ENCODE data around the gene HOXB6.
A peak's percentile ranks its signal among the peaks of the same experiment; 100 is the strongest.

The HOXB6 gene

DNA sequence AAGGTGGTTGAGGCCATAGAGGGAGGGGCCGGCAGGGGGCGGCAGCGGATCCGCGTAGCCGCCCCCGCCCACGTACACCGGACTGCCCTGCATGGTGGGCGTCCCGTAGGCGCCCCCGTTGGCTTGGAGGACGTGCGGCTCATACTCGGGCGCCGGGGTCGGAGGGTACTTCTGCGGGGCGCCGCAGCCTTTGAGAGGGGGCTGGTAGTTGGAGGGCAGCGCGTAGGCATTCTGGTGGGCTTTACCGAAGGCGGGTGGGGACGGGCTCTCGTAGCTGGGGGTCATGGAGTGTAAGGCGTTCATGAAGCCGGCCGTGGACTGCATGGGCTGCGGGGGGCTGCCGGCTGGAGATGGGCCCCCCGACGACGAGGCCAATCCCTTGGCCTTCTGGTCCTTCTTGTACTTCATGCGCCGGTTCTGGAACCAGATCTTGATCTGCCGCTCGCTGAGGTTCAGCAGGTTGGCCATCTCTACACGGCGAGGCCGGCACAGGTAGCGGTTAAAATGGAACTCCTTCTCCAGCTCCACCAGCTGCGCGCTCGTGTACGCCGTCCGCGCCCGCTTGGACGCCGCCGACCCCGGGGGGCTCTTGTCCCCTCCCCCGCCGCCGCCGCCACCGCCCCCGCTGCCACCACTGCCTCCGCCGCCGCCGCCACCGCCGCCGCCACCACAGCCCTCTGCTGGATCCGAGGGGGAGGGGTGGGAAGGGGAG lies 54.1 kb downstream of the HOXB6 start:
- TF ChIP-seq, protein P1, sequence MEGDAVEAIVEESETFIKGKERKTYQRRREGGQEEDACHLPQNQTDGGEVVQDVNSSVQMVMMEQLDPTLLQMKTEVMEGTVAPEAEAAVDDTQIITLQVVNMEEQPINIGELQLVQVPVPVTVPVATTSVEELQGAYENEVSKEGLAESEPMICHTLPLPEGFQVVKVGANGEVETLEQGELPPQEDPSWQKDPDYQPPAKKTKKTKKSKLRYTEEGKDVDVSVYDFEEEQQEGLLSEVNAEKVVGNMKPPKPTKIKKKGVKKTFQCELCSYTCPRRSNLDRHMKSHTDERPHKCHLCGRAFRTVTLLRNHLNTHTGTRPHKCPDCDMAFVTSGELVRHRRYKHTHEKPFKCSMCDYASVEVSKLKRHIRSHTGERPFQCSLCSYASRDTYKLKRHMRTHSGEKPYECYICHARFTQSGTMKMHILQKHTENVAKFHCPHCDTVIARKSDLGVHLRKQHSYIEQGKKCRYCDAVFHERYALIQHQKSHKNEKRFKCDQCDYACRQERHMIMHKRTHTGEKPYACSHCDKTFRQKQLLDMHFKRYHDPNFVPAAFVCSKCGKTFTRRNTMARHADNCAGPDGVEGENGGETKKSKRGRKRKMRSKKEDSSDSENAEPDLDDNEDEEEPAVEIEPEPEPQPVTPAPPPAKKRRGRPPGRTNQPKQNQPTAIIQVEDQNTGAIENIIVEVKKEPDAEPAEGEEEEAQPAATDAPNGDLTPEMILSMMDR (IDR thresholded peaks at IDR 0.05): peak; percentile 9
- H3K27ac Mint-ChIP-seq: peak overlapping the region; percentile 99
- peak; percentile 76 for DNase-seq
- H3K4me1 Mint-ChIP-seq: peaks cover 96% of the 10 kb centered on the region
- H3K27me3 Mint-ChIP-seq (ENCODE audit: low read depth, poor library complexity): no peaks in the 10 kb centered on the region
- H3K9me3 Mint-ChIP-seq: no peaks in the 10 kb centered on the region
- peak overlapping the region; percentile 99 for H3K4me3 Mint-ChIP-seq
- H3K36me3 Mint-ChIP-seq (ENCODE audit: low read depth): peaks cover 36% of the 10 kb centered on the region

DNA sequence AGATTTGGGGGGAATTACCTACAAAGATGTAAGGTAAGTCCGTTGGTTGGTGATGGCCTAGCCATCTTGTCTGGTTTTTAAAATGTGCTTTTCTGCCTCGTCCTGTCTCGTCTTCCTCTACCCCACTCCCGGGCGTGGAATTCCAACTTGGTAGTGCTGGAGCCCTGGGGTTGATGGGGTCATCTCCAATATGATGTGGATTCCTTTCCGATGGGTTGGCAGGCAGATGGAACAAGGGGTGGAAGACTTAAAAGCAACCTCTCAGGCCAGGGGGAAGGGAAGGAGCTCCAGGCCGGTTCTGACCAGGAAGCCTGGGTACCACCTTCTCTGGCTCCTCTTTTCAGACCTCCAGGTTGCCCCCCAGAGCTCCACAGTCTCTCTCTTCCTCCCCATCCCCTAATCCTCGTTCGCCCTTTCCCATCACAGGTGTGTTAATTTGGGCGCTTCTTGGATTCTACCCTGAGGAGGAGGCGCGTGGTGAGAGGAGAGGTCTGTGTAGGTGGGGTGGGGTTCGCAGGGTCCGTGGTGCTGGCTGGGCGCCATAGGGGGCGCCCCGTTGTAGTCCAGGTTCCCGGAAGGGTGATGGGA lies 54.8 kb downstream of the HOXB6 start:
- Mint-ChIP-seq H3K4me3 (peak overlapping the region; percentile 99), H3K27ac (peak overlapping the region; percentile 99), H3K9me3 (no peaks in the 10 kb centered on the region), H3K4me1 (peaks cover 96% of the 10 kb centered on the region), H3K27me3 (ENCODE audit: low read depth, poor library complexity) (no peaks in the 10 kb centered on the region), H3K36me3 (ENCODE audit: low read depth) (peaks cover 36% of the 10 kb centered on the region)
- TF ChIP-seq, protein P1 (IDR thresholded peaks at IDR 0.05): peak; percentile 58
- DNase-seq: no peak

DNA sequence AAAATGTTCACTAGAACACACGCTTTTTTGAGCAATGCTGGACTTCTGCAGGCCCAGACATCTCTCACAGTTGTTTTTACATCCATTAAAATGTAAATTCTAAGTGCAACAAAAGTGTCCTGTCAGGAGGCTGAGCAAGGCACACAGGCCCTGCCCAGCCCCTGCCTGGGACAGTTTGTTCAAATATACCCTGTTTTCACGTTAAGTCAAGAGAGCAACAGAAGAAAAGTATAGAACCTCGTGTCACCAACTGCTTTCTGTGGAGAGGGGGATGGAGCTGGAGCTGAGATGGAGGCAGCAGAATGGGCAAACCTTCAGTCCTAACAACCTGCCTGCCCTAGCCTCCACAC lies 55.5 kb downstream of the HOXB6 start:
- H3K27me3 Mint-ChIP-seq (ENCODE audit: low read depth, poor library complexity): no peaks in the 10 kb centered on the region
- no peaks in the 10 kb centered on the region for H3K9me3 Mint-ChIP-seq
- H3K4me1 Mint-ChIP-seq: peaks cover 96% of the 10 kb centered on the region
- no peak for DNase-seq
- peak overlapping the region; percentile 100 for H3K27ac Mint-ChIP-seq
- H3K4me3 Mint-ChIP-seq: peak overlapping the region; percentile 99
- peaks cover 32% of the 10 kb centered on the region for H3K36me3 Mint-ChIP-seq (ENCODE audit: low read depth)
- TF ChIP-seq, protein P1 (IDR thresholded peaks at IDR 0.05): no peak

DNA sequence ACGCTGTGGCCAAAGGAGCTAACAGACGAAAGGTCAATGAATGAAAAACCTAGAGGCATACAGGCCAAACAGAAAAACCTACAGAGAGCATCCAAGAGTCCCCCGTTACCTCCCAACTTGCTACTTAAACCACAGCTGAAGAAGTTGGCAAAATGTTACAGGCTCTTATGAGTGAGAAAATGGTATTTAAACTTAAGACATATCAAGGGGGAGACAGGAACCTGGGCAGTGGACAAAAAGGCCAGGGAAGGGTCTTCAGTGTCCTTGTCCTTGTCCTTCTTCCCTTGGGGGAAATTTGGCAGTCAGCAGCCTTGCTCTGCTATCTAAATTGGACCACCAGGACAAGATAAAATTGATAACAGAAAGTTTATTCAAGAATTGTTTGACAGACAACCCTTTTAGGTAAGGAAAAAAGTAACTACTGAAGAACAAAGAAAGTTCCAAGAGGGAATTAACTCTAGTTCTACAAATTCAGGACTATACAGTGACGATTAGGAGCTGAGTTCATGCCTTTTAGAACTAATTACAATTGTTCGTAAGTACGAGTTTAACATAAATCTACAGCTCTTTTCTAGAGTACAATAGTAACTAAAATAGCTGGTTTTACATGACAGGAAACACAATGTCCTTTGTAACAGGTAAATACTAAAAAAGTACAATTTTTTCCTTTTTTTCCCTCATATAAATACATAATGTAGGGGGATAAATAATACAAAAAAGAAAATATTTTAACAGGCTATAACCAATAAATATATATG lies 56.1 kb downstream of the HOXB6 start:
- DNase-seq: no peak
- Mint-ChIP-seq H3K4me3 (peak overlapping the region; percentile 99), H3K36me3 (ENCODE audit: low read depth) (peaks cover 32% of the 10 kb centered on the region), H3K9me3 (no peaks in the 10 kb centered on the region), H3K27ac (peak overlapping the region; percentile 100), H3K4me1 (peaks cover 90% of the 10 kb centered on the region), H3K27me3 (ENCODE audit: low read depth, poor library complexity) (no peaks in the 10 kb centered on the region)
- TF ChIP-seq, protein P1 (IDR thresholded peaks at IDR 0.05): no peak

DNA sequence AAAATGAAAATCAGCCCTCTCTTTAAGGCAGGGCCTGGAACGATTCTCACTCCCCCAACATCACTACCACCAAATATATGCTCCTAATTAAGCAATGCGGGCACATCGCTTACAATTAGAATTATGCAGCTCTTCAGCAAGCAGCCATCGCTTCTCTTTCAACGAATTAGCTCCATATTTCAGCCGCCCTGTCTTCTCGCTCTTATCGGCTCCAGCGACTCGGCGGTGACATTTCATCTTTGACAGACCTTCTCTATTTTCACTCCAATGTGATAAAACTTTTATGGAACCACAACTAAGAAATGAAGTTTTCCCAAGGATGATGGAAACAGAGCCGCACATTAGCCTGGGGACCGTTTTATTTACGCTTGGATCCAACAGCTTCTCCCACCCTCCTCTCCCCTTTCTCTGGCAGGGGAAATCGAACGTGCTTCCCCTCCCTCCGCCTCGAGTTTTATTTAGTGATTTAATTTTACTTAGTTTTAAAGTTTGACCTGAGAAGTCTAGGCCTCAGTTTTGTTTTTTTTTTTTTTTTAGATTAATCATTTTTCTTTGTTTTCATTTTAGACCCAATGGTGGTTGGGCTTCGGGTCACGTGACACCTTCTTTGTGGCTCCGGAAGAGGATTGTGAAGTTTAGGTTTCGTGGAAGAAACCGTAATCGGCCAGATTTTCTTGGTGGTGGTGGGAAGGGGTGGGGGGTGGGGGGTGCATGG lies 56.8 kb downstream of the HOXB6 start:
- H3K27ac Mint-ChIP-seq: peak overlapping the region; percentile 100

More for the DNA sequence above, 56.8 kb downstream of the HOXB6 start:
- peak overlapping the region; percentile 99 for H3K4me3 Mint-ChIP-seq
- no peak for DNase-seq
- TF ChIP-seq, protein P1 (IDR thresholded peaks at IDR 0.05): no peak
- H3K36me3 Mint-ChIP-seq (ENCODE audit: low read depth): peaks cover 31% of the 10 kb centered on the region
- no peaks in the 10 kb centered on the region for H3K9me3 Mint-ChIP-seq
- no peaks in the 10 kb centered on the region for H3K27me3 Mint-ChIP-seq (ENCODE audit: low read depth, poor library complexity)
- peaks cover 83% of the 10 kb centered on the region for H3K4me1 Mint-ChIP-seq

All from nephron progenitor cell (in vitro differentiated cells).